HepG2 (cell line): ENCODE data around the gene GDAP2. TPM values are rescaled to one million over a fixed set of nuclear protein-coding genes. Genes with fewer than 3 reads are reported as not detected.

Experiments
- ATAC-seq: fragments of 200-7000 bp; cut with Tn5 transposase; 3 replicates; pipeline ENCODE4 v1.9.1; 2020; ENCODE audit warnings: mild to moderate bottlenecking, moderate library complexity
- BruUV-seq: library from RNA; stranded (reverse); fragments of 400-500 nt; replicated peaks from 2 replicates; lab custom pipeline; 2021; lab: Mats Ljungman, UMichigan
- CTCF ChIA-PET: fragments of 300-600 bp; formaldehyde crosslinking; extraction: SDS; loops from one replicate; lab custom pipeline; 2021; ENCODE audit warnings: low total read pairs, inconsistent platforms, low intra/inter-chr PET ratio; lab: Yijun Ruan, JAX
- POLR2A ChIA-PET: fragments of 350-600 bp; sonication (Branson Sonifier 250); formaldehyde crosslinking; loops from one replicate; lab custom pipeline; 2020; ENCODE audit warnings: antibody characterized with exemption, inconsistent platforms; lab: Yijun Ruan, JAX
- DNase-seq: peaks from one replicate; pipeline ENCODE4 v3.0.0-alpha.2; 2015; ENCODE audit warnings: low spot score
- FAIRE-seq: peaks from 3 replicates; lab custom pipeline; 2011; peaks lifted over from hg19 to GRCh38; lab: Jason Lieb, UNC
- H2AFZ ChIP-seq: one replicate; pipeline ENCODE4 v1.6.1; 2011; ENCODE audit warnings: low read length, inconsistent platforms
- H3K27ac ChIP-seq: fragments of 300-600 bp; 3 replicates; pipeline ENCODE4 v1.8.0; 2011; ENCODE audit warnings: mixed run types, mild to moderate bottlenecking, mixed read lengths, low read length, inconsistent platforms; ENCODE audit not compliant: insufficient read depth; ENCODE audit errors: extremely low read length
- H3K27me3 ChIP-seq, 2 experiments: fragments of 200-600 bp in 1 of 2; 2 replicates in 1 of 2; 3 replicates in 1 of 2; pipeline versions ENCODE4 v1.6.0 to v1.8.0; 2011; ENCODE audit warnings: low read length in 2 of 2, mild to moderate bottlenecking in 2 of 2, moderate library complexity in 2 of 2, inconsistent platforms in 1 of 2; ENCODE audit not compliant: insufficient read depth in 2 of 2, control insufficient read depth in 1 of 2
- H3K36me3 ChIP-seq, 2 experiments: fragments of 200-600 bp in 1 of 2; replicated peaks in 1 of 2; 2 replicates in 1 of 2; 3 replicates in 1 of 2; pipeline versions ENCODE4 v1.5.1 to v1.8.0; 2011; ENCODE audit warnings: low read length in 2 of 2, inconsistent platforms in 1 of 2; ENCODE audit not compliant: insufficient read depth in 2 of 2, control insufficient read depth in 1 of 2
- H3K4me1 ChIP-seq: 2 replicates; pipeline ENCODE4 v1.5.1; 2012; ENCODE audit warnings: low read length, inconsistent platforms; ENCODE audit not compliant: insufficient read depth
- H3K4me2 ChIP-seq: 2 replicates; pipeline ENCODE4 v1.6.0; 2011; ENCODE audit warnings: low read depth, low read length, inconsistent platforms
- H3K4me3 ChIP-seq, 3 experiments: fragments of 200-600 bp in 1 of 3; sonication (generic), shearing (Covaris generic) in 1 of 3; replicated peaks in 1 of 3; 2 replicates each; pipeline ENCODE4 v1.5.1; 2011 to 2016; ENCODE audit warnings: low read length in 3 of 3, inconsistent platforms in 2 of 3, low read depth in 2 of 3, mild to moderate bottlenecking in 2 of 3, control low read depth in 1 of 3, mixed read lengths in 1 of 3; ENCODE audit not compliant: insufficient read depth in 1 of 3
- H3K79me2 ChIP-seq: one replicate; pipeline ENCODE4 v1.6.1; 2011; ENCODE audit warnings: low read length, inconsistent platforms; ENCODE audit not compliant: insufficient read depth
- H3K9ac ChIP-seq: 2 replicates; pipeline ENCODE4 v1.6.0; 2011; ENCODE audit warnings: mild to moderate bottlenecking, low read depth, low read length, inconsistent platforms; ENCODE audit not compliant: insufficient read depth
- H3K9me3 ChIP-seq: 2 replicates; pipeline ENCODE4 v1.5.1; 2012; ENCODE audit warnings: mild to moderate bottlenecking, low read length
- H4K20me1 ChIP-seq: 2 replicates; pipeline ENCODE4 v1.6.0; 2011; ENCODE audit warnings: inconsistent platforms, mild to moderate bottlenecking, low read length, moderate library complexity; ENCODE audit not compliant: insufficient read depth
- ATAD3A ChIP-seq: sonication (generic); formaldehyde crosslinking; IDR thresholded peaks from 2 replicates; pipeline ENCODE4 v1.4.0; 2020; ENCODE audit warnings: missing genetic modification reagents
- DPF2 ChIP-seq: sonication (generic); formaldehyde crosslinking; IDR thresholded peaks from 2 replicates; pipeline ENCODE4 v1.4.0; 2020; ENCODE audit warnings: mild to moderate bottlenecking, low read depth, missing genetic modification reagents, borderline replicate concordance
- IKZF5 ChIP-seq: IDR thresholded peaks from 2 replicates; pipeline ENCODE4 v1.6.1; 2018; ENCODE audit warnings: missing genetic modification reagents, mild to moderate bottlenecking, missing compliant biosample characterization
- KDM3A ChIP-seq: IDR thresholded peaks from 2 replicates; pipeline ENCODE4 v1.6.1; 2018; ENCODE audit warnings: low read depth, missing compliant biosample characterization
- KDM5A ChIP-seq: fragments of 200-600 bp; sonication (generic); IDR thresholded peaks from 2 replicates; pipeline ENCODE4 v1.7.0; 2018; ENCODE audit warnings: antibody characterized with exemption, mild to moderate bottlenecking, low read length, borderline replicate concordance
- KMT2A ChIP-seq: sonication (generic); formaldehyde crosslinking; IDR thresholded peaks from 2 replicates; pipeline ENCODE4 v1.4.0; 2020; ENCODE audit warnings: missing genetic modification reagents
- RFX5 ChIP-seq: IDR thresholded peaks from 2 replicates; pipeline ENCODE4 v1.6.1; 2011; ENCODE audit warnings: low read depth, low read length, improper control_type of control experiment
- SKIL ChIP-seq: sonication (generic); formaldehyde crosslinking; IDR thresholded peaks from 2 replicates; pipeline ENCODE4 v1.8.0; 2022; ENCODE audit warnings: missing genetic modification reagents, mild to moderate bottlenecking, moderate library complexity, borderline replicate concordance
- SNAPC2 ChIP-seq: sonication (generic); formaldehyde crosslinking; IDR thresholded peaks from 2 replicates; pipeline ENCODE4 v1.8.1; 2022; ENCODE audit warnings: mild to moderate bottlenecking, missing genetic modification reagents
- ZMYM2 ChIP-seq: sonication (generic); formaldehyde crosslinking; IDR thresholded peaks from 2 replicates; pipeline ENCODE4 v1.8.0; 2022; ENCODE audit warnings: mild to moderate bottlenecking, missing genetic modification reagents
- ZNF180 ChIP-seq: sonication (generic); formaldehyde crosslinking; IDR thresholded peaks from 2 replicates; pipeline ENCODE4 v1.4.0; 2020; ENCODE audit warnings: low read depth, missing genetic modification reagents, borderline replicate concordance
- ZNF605 ChIP-seq: sonication (generic); formaldehyde crosslinking; IDR thresholded peaks from 2 replicates; pipeline ENCODE4 v1.8.0; 2022; ENCODE audit warnings: mild to moderate bottlenecking, missing genetic modification reagents
- ZNF687 ChIP-seq: sonication (generic); formaldehyde crosslinking; IDR thresholded peaks from 2 replicates; pipeline ENCODE4 v1.5.1; 2020; ENCODE audit warnings: mild to moderate bottlenecking, missing genetic modification reagents, moderate library complexity
- ZNF749 ChIP-seq: sonication (generic); formaldehyde crosslinking; IDR thresholded peaks from 2 replicates; pipeline ENCODE4 v1.8.0; 2022; ENCODE audit warnings: mild to moderate bottlenecking, missing genetic modification reagents, moderate library complexity, borderline replicate concordance
- ZNF773 ChIP-seq: sonication (generic); formaldehyde crosslinking; IDR thresholded peaks from 2 replicates; pipeline ENCODE4 v1.4.0; 2020; ENCODE audit warnings: missing genetic modification reagents, borderline replicate concordance
- ZNF775 ChIP-seq: sonication (generic); formaldehyde crosslinking; IDR thresholded peaks from 2 replicates; pipeline ENCODE4 v1.4.0; 2020; ENCODE audit warnings: missing genetic modification reagents, mild to moderate bottlenecking, moderate library complexity, borderline replicate concordance
- WGBS: methylation state at CpG from one replicate; pipeline ENCODE4 v1.1.6; 2017; ENCODE audit warnings: low lambda C conversion rate; 5-methylcytosine and 5-hydroxymethylcytosine counted together
- in situ Hi-C: cut with HindIII; loops from 2 replicates; pipeline ENCODE4 v1.10.0; 2017; ENCODE audit warnings: low pct_unique_long_range_greater_than_20kb; ENCODE audit not compliant: extremely low pct_ligation_motif_present
- intact Hi-C: fragments of 100-400 bp; cut with micrococcal nuclease; formaldehyde crosslinking; loops from one replicate; pipeline ENCODE4 v1.10.0; 2022; ENCODE audit not compliant: unreplicated experiment
- polyA plus RNA-seq, 8 experiments: library from polyadenylated mRNA; depleted of rRNA in 3 of 8; stranded (reverse) in 7 of 8; unstranded in 1 of 8; fragments of >200 nt; fragmentation: Illumina TruSeq in 4 of 8; extraction: Trizol in 4 of 8; gene quantifications; 2 replicates each; pipeline versions ENCODE4 v1.2.1 to v1.2.3, GENCODE V29; 2011 to 2016; ENCODE audit warnings: low read depth in 4 of 8, missing spikeins in 1 of 8, mixed read lengths in 1 of 8; ENCODE audit not compliant: insufficient read depth in 1 of 8
- total RNA-seq, 5 experiments: library from RNA; depleted of rRNA; stranded (reverse); fragments of >200 nt; fragmentation: Illumina TruSeq; extraction: Trizol; gene quantifications; 2 replicates each; pipeline ENCODE4 v1.2.3, GENCODE V29; 2016; ENCODE audit warnings: low read depth in 1 of 5

Gene GDAP2
- total and polyA plus RNA-seq, 2 of the 13 experiments (the other 11 are each of a cell fraction or from before 2014, with no cell fraction given) = 11.4 to 23.2 TPM

GRCh38 chr1:117821382-117821755, 108.1 kb downstream of the GDAP2 start:
- TF ChIP-seq RFX5 (no peak), ZNF749 (CRISPR knock-in tag) (no peak), IKZF5 (no peak), ZNF605 (CRISPR knock-in tag) (0 out of 2 replicates have a peak, but pooled peaks have one; percentile 20), ZMYM2 (CRISPR knock-in tag) (0 out of 2 replicates have a peak, but pooled peaks have one; percentile 26), ZNF773 (no peak), KMT2A (no peak), KDM5A (no peak), ZNF775 (CRISPR knock-in tag) (no peak), ZNF180 (CRISPR knock-in tag) (no peak), KDM3A (CRISPR knock-in tag) (no peak), ZNF687 (CRISPR knock-in tag) (peak; percentile 41; the same call in 1 of the 2 replicates), SNAPC2 (CRISPR knock-in tag) (no peak), DPF2 (CRISPR knock-in tag) (no peak), ATAD3A (CRISPR knock-in tag) (no peak), SKIL (CRISPR knock-in tag) (no peak)
- Histone ChIP-seq H3K79me2 (no peaks in the 10 kb centered on the region), H3K4me1 (peaks cover 41% of the 10 kb centered on the region), H3K27me3 (no peaks in the 10 kb centered on the region; a peak in 1 of 5 replicates), H3K9ac (no peak overlapping the region), H3K27ac (no peak overlapping the region), H3K36me3 (no peaks in the 10 kb centered on the region), H4K20me1 (no peaks in the 10 kb centered on the region), H2AFZ (no peak overlapping the region), H3K4me3 (no peak overlapping the region), H3K9me3 (no peaks in the 10 kb centered on the region), H3K4me2 (peak overlapping the region; percentile 1; the same call in 1 of the 2 replicates)
- BruUV-seq = TSS peak; percentile 79
- POLR2A ChIA-PET = interaction anchor here (0.8 to 1.4 kb wide), 3 partner anchors 26 to 454 kb away, joined by 4 to 9 read pairs (median 4); partner anchors contain the start of genes GDAP2, MAN1A2 and WDR3
- CTCF ChIA-PET = no interaction called here
- DNase-seq (no peak), ATAC-seq (no peak), FAIRE-seq (no peak)
- 60% methylated on average over 5 of the region's 5 CpGs for WGBS
- intact Hi-C loops (no loop called here), in situ Hi-C loops (no loop called here)
